Activated CD8-positive, alpha-beta memory T cell treated with anti-CD3 and anti-CD28 coated beads for 4 hours (primary cell): ENCODE data around the gene NEUROG2.

ENCODE experiments used
- DNase-seq, 2 donors: peaks; one replicate each; pipeline ENCODE4 v3.0.0-alpha.2; 2020; ENCODE audit warnings: low read depth in 2 of 2

Gene NEUROG2

DNA sequence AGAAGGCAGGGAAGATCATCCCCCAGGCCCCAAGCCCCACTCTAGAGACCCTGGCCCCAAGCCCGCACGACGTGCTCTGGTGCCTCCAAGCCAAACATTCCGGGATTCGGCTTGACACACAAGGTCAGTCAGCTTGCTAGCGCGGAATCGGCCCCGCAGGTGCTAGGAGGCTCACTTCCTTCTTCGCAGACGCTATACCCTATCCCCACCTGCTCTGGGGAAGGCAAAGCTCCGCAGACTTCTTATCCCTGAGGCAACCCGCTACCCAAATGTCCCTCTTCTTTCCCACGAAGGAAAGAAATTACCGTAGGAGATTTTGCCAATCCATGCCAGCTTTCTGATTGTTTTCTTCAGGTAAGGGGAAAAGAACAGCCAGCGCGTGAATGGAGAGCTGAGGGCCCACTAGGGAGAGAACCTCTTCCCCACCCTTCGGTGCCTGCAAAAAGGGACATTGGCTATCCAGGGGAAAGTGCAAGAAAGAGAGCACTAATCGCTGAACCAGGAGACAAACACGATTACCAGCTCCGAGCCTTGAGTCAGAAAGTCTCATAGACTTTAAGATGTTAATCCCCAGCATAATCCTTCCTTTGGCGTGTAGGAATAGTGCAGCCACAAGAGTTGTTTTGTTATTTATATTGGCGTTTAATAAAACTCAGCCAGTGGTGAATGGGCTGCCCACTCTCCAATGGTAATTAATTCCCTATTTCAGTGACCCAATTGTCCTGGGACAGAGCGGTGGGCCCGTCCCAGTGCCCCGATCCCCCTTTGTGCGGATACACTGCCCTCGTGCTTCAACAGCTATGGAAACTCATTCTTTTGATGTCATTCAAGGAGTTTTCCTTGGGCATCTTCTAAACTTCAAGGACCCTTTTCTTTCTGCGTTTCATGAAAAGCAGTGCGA is 5.4 kb upstream of the NEUROG2 start:
- DNase-seq: no peak

DNA sequence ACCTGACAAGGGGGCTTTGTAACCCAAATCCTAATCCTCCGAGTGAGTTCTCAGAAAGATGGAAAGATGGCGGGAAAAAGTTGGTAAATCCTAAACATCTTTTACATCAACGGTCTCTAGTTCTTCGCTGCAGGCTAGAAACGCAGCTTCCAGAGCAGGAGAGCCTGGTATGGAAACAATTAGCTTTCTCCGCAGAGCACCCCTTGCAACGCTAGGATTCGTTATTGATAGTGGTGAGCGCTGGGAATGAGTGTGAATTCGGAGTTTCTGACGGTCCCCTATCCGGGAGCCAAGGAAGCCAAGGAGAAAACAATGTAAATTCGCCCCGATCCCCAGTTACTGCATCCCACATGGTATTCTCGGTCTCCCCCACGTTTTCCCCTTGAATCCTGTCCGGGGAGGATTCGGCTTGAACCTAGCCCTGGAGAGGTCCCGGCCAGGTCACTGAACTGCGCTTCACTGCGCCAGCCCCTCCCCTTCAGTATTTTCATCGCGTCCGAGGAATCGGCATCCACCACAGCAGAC is 4.7 kb upstream of the NEUROG2 start:
- no peak for DNase-seq

DNA sequence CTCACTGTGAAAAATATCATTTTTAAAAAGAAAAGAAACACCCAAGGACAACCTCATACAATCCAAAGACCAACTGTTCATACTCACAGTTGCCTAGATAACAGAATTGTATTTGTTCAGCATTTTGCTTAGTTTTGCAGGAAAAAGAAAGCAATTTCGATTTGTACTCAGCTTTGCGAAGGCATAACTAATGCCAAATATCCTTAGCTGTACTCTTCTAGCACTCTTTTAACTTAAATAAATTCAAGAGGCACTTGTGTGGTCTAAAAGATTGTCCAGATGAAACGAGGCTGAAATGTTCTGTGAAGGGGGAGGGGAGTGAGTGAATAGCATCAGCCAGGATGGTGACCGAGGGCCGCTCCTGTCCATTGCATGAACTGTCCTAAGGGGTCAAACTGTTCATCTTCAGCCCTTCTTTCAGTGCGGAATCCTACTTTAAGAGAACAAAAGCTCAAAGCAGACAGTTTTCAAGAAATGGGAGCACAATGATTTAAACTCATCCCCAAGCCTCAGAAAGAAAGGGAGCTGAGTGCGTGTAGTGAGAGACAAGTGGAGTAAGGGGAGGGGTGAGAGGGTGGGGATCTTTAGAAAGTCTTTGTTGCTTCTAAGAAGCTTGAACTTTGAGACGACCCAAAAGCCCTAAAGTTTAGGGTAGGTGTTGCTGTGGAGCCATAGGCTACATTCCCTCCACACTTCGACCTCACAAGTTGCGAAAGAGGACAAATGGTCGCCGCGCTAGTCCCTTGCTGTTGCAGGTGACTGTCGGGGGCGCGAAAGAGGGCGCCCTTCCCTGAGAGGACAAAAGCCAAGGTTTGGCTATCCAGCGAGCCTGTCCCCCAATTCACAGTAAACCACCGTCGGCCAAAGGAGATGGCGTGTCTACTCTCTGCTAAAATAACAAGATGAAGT is 4.0 kb upstream of the NEUROG2 start:
- no peak for DNase-seq

GRCh38 chr4:112518675-112519074 is 2.7 kb upstream of the NEUROG2 start:
- no peak for DNase-seq

GRCh38 chr4:112517911-112518310 is 1.9 kb upstream of the NEUROG2 start:
- DNase-seq: no peak

DNA sequence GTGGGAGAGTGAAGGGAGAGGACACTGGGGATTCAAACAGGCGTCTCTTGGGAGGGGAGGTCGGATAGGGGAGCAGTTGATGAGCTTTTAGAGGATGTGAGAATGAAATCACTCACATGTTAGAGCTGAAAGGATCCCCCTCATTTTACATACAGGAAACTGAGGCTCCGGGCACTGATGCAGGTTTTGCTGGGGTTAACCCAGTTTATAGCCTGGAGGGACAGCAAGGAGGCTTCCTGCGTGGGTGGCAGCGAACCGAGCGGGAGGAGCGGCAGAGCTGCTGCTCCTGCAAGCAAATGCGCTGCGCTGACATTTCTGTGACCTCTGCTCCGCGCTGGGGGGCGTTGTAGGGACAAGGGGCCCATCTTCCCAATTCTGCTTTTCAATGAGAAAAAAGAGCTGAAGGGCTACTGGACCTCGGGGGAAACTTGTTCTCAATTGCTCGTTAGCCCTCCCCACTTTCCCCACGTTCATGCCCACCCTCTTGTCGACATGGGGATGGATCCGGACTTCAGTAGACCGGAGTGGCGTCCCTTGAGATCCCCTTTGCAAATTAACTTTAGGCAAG is 1.2 kb upstream of the NEUROG2 start:
- no peak for DNase-seq

DNA sequence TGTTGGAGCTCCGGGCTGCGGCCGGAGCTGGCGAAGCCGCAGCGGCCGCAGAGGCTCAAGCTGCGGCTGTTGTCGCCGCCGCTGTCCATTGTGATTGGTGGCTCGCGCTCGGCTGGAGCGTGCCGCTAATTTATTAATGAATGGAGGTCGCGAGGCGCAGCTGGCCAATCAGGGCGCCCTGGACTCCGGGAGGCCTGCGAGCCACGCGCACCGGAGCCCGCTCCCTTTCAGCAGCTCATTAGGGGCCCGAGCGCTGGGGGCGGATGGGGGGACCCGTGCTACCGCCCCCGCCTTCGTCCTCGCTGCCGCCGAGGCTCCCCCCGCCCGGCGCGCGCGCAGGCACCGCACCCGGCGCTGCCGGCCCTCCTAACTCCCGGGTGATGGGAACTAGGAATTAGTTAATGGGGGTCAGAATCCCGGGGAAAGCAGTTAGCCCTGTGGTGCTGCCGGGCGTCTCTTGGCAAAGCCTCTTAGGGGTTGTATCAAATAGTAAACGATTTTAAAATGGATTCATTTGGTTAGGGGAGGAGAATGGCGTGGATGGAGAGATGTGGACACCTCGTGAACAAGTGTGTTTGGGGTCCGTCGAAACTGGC is 589 bp upstream of the NEUROG2 start:
- no peak for DNase-seq

DNA sequence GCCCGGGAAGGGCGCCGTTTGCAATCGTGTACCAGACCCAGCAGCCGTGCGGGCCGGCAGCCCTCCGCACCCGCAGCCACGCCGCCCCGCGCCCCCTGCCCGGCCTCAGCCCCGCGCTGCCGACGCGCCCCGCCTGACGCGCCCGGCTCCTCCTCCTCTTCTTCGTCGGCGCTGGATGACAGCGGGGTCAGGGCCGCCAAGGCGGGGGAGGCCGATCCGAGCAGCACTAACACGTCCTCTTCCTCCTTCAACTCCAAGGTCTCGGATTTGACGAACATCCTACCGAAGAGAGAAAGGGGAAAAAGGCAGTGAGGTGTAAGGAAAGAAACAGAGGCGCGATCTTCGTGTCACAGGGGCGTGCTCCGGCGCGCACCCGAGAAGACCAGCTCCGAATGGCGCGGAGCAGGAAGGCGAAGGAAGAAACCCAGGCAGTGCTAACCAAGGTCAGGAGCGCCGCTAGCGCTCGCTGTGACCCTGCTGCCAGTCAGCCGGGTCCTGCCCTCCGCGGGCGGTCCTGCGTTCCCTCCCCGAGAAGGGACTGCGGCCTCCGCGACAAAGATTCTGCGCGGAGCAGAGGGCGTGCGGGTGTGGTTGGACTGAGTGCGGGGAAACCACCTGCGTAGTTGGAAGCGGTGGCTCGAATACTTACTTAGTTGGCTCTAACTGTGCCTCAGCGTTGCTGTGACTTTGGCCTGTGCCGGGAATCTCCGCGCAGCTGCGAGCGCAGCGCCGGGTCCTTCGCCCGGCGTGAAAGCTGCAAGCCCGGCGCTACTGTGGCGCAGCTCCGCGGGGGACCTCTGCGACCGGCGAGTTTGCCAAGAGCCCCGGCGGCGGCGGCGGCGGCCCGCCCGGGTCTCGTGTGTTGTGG is 548 bp downstream of the NEUROG2 start:
- DNase-seq: no peak

GRCh38 chr4:112514647-112515197 is 1.3 kb downstream of the NEUROG2 start:
- DNase-seq: no peak

- DNase-seq: no peak
Observed at GRCh38 chr4:112513971-112514646, 1.9 kb downstream of the NEUROG2 start.

DNA sequence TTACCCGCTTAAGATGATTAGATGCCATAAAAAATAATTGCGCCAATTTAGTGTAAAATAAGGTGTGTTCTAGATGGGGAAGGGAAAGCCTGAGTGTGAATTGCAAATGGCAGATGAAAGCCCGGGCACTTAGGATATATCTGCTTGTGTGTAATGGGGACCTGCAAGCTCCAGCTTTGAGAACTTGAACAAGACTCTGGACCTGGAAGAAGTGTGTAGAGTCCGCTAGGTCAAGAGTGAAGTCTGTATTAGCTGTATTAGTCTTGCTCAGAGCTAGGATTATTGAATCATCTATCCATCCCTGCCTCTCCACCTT is 4.2 kb downstream of the NEUROG2 start:
- DNase-seq: no peak

GRCh38 chr4:112511093-112511802 is 4.7 kb downstream of the NEUROG2 start:
- DNase-seq: no peak

DNA sequence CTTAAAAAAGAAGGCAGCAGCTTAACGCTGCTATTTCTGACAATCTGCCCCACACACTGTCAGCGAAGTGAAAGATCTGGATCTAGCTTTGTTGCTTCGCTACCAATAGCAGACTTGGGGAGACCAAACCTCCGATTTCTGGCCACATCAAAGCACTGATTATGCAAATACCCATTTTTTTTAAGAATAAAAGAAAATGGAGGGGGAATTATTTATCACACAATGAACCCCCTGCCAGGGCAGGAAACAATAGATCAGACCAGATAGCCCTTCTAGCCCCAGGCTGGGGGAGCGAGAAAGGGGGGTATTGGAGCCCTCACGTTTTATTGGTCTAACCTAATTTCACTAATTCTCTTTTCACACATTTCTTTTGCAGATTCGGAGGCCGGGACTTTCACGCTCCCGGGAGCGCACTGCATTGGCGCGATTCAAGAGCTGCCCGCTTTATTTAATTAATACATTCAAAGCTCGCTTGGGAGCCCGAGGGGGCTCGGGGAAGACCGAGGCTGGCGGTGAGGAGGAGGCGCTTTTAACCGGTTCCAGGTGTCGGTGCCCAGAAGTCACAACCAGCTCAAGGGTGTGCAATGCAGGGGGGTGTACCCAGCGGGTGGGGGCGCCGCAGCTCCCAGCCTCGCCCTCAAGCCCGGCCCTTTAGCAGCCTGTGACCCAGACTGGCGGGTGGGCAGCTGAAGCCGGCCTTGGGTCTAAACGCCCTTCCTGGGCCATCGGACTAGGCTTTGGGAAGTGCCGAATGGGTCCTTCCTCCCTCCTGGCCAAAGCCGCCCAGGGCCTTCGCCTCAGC is 5.5 kb downstream of the NEUROG2 start:
- DNase-seq: no peak

DNA sequence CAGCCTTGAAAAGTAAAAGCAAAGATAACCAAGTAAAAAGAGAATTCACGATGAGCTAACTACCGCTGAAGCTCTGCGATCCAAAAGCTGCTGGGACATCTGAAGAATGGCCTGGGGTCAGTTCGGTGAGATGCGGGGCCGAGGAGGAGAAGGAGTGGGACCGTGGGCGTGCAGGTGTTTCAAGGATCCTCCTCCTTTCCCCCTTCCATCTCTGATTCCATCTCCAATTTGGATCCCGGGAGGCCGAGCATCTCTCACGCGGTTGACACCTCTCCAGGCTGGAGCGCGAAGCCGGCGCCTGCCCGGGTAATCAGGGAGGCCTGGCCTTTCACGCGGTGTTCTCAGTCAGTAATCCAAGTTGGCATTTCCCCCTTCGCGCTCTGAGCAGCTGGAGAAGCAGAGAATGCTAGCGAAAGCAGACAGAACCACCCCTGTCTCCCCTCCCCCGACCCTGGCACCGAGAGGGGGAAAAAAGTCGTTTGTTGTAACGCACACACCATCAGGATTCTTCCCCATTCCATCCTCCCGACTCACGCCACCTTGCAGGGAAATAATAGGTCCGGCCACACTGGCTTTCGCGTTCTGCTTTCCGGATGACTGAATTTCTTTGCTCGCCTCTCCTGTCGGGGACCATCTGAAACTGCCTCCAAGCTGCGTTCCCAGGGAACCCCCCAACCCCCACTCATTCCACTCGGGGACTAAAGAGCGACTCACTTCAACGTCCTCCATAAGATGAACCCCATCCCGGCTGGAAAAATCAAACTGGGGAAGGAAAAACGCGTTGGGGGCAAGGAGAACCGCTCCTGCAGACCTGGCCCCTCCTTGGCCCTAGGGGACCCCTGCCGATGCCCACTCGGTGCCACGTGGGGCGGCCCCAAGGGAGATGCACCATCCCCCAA is 6.5 kb downstream of the NEUROG2 start:
- DNase-seq: no peak

DNA sequence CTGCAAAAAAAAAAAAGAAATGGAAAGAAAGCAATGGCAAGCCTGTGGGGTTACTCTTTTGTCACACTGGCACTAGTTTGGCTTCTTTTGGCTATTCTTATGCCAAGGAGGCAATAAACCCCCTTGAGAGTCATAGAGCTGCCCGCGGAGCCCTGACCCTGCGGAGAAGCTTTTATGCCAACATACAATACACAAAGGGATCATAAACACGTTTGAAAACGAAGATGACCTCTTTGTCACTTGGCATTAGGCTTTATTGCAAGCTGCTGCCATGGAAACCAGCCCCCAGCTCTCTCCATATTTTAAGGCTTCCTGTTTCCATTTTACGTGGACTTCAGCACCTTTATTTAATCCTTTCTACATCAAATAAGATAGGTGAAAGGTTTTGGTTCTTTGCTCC is 7.6 kb downstream of the NEUROG2 start:
- DNase-seq: no peak

DNA sequence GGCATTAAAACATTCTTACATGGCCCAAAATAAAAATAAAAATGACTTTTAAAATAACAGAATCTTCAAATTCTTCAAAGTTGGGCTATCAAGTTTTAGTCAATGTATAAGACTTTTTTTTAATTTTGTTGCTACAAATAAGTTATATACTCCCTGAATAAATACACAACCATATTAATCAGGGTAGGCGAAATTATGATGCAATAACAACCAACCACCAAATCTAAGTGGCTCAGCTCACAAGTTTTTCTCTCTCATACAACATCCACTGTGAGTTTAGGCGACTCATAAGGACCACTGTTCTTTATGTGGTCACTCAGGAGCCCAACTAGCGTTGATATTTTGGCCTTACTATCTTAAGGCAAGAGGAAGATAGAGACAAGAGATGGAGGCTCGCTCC is 11.2 kb downstream of the NEUROG2 start:
- DNase-seq: no peak

- DNase-seq: no peak
Observed at GRCh38 chr4:112502871-112503270, 13.1 kb downstream of the NEUROG2 start.

GRCh38 chr4:112492321-112492720 is 23.7 kb downstream of the NEUROG2 start:
- no peak for DNase-seq
